HG02852 (cell line): ENCODE data around the gene GALNT13.

Experiments used
- ATAC-seq: cut with Tn5 transposase; IDR thresholded peaks from one replicate; pipeline ENCODE4 v1.9.1; 2021; ENCODE audit warnings: mild to moderate bottlenecking, moderate library complexity; ENCODE audit not compliant: unreplicated experiment

GALNT13 gene

DNA sequence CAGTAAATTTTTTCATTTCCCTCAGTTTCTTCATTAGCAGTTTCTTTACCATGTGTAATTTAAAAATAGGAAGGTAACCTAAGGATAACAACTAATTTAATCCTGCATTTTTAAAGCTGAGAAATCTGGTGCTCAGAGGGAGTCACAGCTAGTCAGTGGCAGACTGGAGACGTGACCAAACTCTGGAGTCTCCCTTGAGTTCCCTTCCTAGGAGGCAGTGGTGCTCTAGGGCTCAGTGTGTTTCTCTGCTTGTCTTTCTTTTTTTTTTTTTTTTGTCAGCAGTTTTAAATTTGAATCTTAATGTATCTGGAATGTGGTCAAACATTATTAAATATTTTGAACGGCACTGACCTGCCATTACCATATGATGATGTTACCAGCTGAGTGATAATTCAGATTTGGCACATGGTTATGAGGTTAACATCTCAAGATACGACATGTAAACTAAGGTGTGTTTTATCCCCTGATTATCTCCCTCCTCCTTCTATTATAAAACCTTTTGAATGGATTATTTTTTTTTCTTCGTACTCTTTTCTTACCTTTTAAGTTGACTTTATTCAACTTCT, 226.2 kb downstream of the GALNT13 start:
- ATAC-seq = no peak

DNA sequence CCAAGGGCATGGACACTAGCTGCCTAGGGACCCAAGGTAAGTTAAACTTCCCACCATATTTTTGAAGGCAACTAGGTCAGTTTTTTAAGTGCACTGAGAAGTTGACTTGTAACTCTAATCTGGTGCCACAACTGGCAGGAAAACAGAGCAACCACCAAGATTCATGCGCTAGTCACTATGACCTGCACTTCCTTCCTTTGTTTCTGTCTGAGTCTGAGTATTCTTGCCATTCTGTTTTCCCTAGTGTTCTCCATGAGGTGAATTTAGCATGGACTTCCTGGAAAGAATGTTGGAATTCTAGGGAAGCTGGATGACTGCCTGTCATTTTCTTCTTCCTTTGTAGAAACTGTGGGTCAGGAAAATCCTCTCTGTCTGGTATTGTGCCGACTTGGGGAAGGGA, 249.0 kb downstream of the GALNT13 start:
- no peak for ATAC-seq

DNA sequence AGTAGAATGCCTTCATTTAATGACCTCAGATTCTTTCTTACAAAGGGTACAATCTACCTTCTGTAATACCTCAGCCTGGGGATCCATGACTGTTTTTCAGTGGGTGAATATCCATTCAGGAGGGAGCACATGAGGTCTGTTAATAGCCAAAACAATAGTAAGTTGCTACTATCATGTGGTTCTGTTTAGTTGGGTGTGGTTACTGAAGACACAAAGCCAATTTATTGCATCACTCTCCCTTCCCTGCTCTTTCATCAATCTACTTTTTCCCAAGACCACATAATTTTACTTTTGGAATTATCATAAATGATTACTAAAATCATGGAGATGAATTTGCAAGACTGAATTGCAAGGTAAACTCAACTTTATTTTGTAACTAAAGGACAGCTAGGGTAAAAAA, 254.2 kb downstream of the GALNT13 start:
- no peak for ATAC-seq

DNA sequence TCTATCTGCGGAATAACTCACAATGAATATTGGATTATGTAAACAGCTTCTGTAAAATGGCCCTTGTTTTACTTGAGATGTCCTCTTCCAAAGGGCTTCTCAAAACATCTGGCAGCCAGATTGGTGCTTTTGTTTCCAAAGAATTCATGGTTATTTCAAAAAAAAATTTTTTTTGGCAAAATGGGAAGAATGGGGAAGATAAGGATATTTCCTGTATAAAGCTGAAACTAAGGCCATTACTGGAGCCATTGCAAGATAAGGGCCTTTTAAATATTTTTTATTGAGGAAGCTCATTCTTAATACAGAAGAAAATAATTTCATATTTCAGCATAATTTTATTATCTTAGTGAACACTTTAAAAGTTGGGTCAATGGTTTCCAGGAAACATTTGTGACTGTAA, 259.1 kb downstream of the GALNT13 start:
- ATAC-seq = no peak

DNA sequence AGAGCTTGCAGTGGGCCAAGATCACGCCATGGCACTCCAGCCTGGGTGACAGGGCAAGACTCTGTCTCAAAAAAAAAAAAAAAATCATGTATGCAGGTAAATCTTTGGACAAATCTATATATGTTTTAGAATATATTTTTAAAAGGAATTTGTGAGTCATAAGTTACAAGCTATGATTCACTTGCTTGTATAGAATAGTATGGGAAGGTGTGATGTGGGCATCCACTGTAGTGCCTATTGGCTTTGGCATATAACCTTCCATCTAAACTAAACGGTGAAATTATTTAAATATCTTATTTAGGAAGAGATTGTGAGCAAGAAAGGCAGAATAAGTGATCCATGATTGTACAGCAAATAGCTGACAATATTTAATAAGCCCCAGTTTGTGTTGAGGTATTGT, 261.1 kb downstream of the GALNT13 start:
- ATAC-seq = no peak

DNA sequence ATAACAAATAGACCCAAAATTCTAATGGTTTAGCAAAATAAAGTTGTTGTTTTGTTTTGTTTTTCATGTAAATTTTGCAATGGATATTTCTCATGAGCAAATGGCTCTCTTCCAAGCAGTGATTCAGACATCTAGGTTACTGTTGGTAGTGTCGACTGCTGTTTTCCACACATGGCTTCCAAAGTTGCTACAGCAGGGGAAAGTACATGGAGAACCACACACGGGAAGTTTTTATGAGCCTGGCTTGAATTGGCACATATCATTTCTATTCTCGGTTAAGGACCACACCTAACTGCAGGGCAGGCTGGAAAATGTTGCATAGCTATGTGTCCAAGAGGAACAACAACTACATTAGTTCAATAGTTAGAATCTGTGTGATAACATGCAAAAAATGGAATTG, 262.1 kb downstream of the GALNT13 start:
- ATAC-seq = no peak

DNA sequence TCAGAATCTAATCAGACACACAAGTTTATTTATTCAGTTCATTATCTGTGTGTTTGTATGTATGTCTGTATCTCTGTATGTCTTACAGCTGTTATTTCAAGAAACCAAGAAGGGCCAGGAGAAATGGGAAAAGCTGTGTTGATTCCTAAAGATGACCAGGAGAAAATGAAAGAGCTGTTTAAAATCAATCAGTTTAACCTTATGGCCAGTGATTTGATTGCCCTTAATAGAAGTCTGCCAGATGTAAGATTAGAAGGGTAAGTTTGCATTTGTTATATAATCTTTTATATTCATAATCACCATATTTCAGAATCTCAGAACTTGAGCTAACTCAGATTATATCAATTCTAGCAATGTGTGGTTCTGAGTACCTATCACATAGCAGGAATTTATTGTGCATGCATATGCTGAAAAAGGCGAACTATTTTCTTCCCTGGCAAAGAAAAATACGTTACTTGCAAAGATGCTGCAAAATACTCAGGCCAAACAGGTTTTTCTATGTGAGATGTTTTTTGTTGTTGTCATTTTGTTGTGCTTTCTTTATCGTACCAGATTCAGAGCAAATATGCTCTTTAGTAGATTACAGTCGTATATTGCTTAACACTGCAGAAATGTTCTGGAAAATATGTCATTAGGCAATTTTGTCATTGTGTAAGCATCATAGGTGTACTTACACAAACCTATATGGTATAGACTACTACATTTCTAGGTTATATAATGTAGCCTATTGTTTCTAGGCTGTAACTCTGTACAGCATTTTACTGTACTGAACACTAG, 268.7 kb downstream of the GALNT13 start:
- ATAC-seq = no peak

DNA sequence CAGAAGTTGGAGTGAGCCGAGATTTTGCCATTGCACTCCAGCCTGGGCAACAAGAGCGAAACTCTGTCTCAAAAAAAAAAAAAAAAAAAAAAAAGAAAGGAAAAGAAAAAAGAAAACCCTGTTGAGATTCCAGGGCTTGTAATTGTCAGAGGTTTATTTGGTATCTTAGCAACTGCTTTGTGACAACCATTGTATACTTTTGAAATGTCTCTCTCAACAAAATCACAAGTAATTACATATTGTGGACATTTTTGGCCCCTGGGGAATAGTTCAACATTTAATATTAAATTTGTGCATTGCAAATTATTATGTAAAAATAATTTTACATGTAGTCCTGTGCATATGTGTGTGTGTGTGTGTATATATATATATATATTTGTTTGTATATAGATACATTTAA, 270.8 kb downstream of the GALNT13 start:
- ATAC-seq = no peak

DNA sequence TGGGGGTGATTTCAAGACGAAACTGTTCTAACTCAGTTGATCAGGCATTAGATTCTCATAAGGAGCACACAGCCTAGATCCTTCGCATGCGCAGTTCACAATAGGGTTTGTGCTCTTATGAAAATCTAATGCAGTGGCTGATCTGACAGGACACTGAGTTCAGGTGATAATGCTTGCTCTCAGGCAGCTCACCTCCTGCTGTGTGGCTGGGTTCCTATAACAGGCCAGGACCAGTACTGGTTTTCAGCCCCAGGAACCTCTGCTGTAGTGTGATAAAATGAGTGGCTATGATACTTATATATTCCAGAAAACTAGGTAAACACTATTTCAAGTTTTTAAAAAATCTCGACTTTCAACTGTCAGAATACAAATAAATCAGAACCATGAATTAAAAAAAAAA, 271.4 kb downstream of the GALNT13 start:
- no peak for ATAC-seq

DNA sequence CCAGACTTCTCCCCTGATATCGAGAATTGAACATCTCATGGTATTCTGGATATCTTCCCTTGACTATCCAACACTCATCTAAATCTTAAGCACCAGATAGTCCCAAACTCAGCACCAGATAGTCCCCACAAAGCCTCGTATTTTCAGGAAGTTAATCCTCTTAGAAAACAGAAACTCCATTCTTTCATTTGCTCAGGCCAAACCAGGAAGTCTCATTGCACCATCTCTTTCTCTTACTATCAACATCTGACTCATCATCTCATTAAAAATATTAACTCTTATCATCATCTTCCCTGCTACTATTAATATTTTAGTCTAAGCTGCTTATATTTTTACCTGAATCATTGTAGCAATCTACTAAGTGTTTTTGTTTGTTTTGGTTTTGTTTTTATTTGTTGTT, 286.4 kb downstream of the GALNT13 start:
- ATAC-seq = no peak

DNA sequence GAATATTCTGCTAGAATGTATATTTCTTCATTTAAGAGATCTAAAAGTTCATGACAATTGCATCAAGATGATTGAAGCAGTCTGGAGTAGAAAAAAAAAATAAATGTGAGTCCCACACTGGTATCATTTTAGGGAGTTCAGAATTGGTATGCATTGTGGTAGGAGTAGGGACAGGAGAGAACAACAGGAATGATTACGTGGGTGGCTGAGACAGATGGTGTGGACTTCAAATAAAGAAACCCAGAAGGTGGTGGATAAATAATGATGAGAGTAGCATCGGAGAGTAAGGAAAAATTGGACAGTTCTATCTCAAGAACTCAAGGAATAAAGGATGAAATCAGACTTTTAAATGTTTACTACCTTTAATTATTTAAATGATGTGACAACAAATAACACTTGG, 289.6 kb downstream of the GALNT13 start:
- ATAC-seq = no peak

DNA sequence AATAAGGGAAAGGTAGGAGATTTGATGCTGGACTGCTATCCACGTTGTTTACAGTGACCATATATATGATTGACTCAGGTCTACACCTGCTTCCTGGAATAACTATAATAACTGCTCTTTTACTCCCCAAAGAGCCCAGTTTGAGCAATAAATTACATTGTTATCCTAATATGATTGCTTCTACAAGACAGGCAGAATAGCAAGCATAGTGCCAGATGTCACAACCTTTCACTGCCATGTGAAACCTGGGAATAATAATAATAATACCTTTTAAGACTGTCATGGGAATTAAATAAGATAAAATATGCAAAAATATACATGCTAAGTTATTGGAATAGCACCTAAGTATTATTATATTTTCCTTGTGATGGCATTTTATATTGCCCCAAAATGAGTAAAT, 298.7 kb downstream of the GALNT13 start:
- no peak for ATAC-seq

DNA sequence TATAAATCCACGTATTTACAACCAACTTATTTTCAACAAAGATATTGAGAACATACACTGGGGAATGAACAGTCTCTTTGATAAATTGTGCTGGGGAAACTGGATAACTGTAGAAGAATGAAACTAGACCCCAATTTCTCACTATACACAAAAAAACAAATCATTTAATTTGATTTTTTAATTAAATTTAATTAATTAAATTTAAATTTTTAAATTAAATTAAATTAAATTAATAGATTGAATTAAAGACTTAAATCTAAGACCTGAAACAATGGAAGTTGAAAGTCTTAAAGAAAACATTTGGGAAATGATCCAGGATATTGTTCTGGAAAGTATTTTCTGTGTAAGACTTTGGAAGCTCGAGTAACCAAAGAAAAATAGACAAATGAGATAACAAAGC, 301.4 kb downstream of the GALNT13 start:
- ATAC-seq = no peak

DNA sequence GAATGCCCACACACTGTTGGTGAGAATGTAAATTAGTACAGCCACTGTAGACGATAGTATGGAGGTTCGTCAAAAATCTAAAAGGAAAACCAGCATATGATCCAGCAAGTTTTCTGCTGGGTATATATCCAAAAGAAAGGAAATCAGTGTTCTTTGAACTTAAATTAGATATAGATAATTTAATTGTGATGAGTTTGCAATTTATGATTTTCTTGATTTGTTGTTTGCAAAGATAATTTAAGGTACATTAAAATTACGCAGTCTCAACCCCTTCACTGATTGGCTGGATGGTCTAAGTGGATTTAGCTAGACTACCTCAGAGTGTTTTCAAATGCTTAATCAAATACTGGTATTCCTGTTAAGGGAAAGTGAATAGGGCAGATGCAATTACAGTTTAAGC, 302.2 kb downstream of the GALNT13 start:
- no peak for ATAC-seq

DNA sequence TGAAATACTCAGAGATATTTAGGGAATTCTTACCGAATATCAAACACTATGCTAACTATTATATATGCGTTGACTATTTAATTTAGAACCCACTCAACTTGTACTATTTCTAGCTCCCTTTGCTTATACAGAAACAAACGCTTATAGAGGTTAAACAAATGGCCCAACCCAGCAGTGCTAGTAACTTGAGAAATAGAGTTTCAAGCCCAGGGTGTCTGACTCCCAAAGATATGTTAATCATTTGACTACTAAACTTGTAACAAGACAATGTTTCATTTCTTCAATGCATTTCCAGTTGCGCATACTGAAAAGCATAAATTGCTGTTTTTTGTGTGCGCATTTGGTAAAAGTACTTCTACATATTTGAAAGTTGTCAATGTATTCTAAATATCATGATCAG, 310.3 kb downstream of the GALNT13 start:
- ATAC-seq = no peak

DNA sequence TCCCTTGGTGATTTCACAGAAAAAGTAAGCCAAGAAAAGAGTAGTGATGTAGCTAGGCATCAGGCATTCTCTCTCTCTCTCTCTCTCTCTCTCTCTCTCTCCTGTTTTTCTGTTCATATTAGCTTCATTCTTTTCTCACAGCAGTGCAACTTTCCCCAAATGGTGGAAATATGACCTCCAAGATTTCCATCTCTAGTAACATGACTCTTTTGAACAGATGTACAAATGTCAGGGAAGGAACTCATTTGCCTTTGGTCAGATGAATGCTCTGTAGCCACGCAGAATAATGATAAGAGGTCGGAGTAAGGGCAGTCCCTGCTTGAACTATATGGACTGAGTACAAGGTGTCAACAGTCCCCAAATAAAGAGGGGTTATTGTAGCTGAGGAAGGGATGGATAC, 316.2 kb downstream of the GALNT13 start:
- no peak for ATAC-seq

DNA sequence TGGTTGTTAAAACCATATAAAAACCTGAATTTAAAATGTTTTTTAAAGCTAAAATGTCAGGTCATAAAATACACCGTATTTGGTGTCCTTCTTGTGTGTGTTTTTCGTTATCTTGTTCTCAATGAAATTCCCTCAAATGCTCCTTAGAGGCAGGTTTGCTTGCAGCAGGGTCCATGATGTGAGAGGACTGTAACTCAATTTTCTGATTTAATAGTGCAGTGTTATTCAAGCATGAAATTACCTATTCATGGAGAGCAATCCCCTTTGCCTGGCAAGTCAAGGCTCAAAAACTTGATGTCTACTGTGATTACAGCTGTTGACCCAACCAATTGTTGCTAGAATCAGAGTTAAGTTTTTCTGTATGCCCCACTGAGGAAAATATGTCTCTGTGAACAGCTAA, 318.2 kb downstream of the GALNT13 start:
- ATAC-seq = no peak

DNA sequence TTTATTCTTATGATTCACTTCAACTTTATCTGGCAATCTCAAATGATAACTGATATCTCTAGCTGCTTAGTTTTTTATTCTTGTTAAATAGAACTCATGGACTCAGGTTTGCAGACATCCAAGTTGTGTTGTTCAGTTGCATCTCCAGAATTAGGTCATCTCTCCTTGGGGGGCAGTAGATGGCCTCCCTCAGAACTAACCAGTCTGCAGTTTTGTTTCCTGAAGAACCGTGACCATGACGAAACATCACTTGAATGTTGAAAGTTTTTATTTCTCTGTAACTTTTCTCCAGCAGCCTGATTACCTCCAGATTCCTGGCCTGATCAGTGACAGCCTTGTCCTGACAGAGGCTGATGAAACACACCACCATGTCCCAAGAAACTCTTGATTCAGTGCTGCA, 321.5 kb downstream of the GALNT13 start:
- no peak for ATAC-seq

DNA sequence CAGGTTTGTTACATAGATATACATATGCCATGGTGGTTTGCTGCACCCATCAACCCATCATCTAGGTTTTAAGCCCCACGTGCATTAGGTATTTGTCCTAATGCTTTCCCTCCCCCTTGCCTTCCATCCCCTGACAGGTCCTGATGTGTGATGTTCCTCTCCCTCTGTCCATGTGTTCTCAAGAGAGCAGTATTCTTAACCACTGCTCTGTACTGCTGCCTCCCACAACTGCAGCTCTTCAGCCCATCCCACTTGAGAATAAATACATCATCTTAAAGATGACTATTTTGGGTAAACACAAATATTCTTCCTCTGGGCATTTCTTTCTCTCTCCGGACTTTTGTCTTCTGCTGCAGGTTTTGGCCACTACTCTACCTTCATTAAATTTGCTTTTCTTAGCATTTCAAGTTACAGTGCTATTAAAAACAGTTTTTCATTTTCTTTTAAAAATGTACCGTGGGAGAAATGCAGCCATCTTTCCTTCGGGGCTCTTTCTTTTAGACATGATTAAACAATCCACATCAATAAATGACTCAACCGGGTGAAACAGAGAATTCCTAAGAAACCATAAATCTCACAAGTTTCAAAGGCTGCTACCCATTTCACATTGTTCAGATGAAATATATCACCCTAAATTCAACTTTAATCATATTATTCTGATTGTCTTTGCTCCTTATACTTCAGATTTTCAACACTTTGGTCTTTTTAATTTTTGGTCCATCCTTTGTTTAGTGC, 323.4 kb downstream of the GALNT13 start:
- ATAC-seq = no peak

DNA sequence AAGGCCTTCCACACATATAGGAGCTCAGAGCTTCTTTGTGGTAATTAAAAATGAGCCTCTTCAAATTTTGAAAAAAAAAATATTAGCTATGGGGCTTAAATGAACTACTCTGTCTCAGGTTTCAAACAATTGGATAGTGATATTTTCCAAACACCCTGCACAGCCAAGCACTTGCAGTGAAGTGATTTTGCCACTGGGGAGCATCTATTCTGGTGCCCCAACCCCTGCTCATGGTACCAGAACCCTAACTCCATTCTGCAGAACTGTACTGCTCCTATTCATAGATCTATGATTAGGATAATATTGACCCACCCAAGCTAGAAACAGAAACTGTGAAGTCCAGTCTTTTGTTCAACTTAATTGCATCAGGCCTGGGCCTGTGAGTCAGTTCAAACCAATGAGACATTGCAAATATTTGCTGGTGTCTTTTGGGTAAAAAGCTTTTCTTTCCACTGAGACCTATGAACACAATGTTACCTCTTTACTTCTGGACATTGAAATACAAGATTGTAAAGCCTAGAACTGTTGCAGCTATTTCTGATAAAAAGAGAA, 324.0 kb downstream of the GALNT13 start:
- no peak for ATAC-seq

DNA sequence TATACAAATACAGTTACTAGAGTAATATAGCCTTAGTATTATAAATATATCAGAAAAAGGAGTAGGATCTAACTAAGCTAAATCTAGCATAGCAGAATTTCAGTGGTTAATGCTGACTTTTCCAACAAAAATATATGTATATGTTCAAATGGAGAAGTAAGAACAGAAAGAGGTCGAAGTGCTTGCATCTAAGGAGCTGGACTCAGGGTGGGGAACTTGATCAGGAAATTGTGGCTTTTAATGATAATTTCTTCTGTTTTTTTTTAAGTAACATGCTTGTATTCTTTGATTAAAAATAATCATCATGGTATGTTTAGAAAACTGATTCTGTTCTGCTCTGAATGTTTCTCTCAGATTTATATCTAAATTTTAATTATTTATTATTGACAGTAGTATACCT, 327.1 kb downstream of the GALNT13 start:
- no peak for ATAC-seq

DNA sequence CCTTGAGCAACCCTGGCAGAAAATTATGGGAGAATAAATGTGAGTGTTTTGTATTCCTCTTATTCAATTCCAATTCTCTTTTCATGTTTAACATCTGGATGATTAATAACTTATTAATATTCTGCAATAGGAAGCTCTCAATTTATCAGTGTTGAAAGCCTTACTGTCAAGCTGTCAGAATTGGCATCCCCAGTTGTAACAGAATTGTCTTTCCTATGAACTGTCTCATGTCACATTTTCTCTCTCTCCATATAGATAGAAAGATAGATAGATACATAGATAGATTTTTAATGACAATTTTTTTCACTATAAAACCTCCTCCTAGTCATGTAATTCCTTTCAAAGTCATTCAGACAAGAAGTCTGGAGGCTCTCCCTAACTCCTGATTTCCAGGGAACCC, 331.5 kb downstream of the GALNT13 start:
- ATAC-seq = no peak
